Measurements from ENCODE around the gene TENT4A.

DNA sequence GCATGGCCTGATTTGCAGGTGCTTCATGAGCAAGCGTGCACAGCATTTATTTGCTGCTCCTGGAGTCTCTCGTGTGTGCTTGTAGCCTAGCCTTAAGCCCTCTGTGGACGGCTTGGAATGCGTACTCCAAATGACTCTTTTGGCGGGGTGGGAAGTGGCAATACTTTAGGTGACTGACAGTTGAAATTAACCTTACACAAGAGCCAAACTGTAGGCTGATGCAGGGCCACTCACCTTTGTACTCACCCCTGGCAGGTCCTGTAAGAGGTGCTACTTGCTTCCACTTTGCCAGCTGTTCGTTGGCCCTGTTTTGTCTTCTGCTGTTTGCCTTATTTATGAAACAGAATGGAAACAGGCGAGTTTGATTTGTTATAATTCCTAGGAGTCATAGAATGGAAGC, 22.9 kb downstream of the TENT4A start:
- TF ChIP-seq, protein P1, sequence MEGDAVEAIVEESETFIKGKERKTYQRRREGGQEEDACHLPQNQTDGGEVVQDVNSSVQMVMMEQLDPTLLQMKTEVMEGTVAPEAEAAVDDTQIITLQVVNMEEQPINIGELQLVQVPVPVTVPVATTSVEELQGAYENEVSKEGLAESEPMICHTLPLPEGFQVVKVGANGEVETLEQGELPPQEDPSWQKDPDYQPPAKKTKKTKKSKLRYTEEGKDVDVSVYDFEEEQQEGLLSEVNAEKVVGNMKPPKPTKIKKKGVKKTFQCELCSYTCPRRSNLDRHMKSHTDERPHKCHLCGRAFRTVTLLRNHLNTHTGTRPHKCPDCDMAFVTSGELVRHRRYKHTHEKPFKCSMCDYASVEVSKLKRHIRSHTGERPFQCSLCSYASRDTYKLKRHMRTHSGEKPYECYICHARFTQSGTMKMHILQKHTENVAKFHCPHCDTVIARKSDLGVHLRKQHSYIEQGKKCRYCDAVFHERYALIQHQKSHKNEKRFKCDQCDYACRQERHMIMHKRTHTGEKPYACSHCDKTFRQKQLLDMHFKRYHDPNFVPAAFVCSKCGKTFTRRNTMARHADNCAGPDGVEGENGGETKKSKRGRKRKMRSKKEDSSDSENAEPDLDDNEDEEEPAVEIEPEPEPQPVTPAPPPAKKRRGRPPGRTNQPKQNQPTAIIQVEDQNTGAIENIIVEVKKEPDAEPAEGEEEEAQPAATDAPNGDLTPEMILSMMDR (conservative IDR thresholded peaks at IDR 0.05): no peak
- no peak for TF ChIP-seq ZFX (IDR thresholded peaks at IDR 0.05)

Measured in C4-2B (cell line).